GM12873 (cell line): ENCODE results near the gene PMEPA1.

Experiments used
- TF ChIP-seq, protein P1 (sequence below): IDR thresholded peaks from 2 replicates; pipeline ENCODE4 v1.5.1; 2012; ENCODE audit warnings: low read depth, mild to moderate bottlenecking, moderate library complexity, low read length, control low read depth; ENCODE audit not compliant: insufficient read depth; ENCODE audit errors: missing control alignments

Gene PMEPA1

GRCh38 chr20:57675773-57676172 is 34.0 kb downstream of the PMEPA1 start:
- TF ChIP-seq, protein P1, sequence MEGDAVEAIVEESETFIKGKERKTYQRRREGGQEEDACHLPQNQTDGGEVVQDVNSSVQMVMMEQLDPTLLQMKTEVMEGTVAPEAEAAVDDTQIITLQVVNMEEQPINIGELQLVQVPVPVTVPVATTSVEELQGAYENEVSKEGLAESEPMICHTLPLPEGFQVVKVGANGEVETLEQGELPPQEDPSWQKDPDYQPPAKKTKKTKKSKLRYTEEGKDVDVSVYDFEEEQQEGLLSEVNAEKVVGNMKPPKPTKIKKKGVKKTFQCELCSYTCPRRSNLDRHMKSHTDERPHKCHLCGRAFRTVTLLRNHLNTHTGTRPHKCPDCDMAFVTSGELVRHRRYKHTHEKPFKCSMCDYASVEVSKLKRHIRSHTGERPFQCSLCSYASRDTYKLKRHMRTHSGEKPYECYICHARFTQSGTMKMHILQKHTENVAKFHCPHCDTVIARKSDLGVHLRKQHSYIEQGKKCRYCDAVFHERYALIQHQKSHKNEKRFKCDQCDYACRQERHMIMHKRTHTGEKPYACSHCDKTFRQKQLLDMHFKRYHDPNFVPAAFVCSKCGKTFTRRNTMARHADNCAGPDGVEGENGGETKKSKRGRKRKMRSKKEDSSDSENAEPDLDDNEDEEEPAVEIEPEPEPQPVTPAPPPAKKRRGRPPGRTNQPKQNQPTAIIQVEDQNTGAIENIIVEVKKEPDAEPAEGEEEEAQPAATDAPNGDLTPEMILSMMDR: no peak

DNA sequence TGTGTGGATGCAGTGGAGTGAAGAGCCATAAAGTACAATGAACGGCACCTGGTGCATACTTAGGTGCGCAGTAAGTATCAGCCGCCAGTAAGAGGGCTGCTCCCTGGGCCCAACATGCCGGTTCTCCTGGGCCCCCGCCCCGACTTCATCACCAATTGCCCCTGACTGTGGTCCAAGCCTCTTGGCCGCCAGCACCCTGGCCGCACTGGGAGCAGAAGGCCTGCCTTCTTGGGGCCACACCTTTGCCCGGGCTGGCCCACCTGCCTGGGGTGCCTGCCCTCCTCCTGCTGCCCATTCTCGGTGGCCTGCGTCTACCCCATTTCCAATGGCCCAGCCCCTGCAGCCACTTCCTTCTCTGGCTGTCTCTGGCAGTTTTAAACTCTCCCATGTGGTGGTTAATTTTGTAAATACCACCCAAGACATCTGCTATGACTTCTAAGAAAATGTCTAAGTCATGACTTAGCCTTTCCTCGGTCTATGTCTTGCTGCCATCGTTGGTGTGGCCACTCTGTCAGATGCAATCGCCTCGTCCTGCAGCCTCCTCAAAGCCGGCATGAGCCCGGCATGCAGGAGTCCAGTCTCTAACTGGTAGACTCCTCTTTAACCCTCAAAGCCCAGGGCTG is 36.8 kb downstream of the PMEPA1 start:
- TF ChIP-seq, protein P1: no peak

- TF ChIP-seq, protein P1: no peak
Measured at GRCh38 chr20:57672164-57672563, 37.7 kb downstream of the PMEPA1 start.

GRCh38 chr20:57671662-57672061 is 38.2 kb downstream of the PMEPA1 start:
- TF ChIP-seq, protein P1: no peak

DNA sequence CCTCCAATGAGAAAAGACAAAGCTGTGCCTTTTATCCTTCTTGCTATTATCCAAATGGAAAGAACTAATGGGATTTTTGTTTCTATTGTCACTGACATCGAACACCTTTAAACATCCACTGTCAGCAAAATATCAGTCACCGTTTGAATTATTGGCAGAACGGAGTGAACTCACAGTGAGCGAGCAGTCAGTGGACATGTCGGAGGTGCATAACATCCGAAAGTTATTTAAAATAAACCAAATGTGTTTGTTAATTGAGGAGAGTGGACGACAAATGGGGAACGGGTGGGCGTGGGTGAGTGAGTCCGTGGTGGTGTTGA is 38.8 kb downstream of the PMEPA1 start:
- TF ChIP-seq, protein P1: no peak

DNA sequence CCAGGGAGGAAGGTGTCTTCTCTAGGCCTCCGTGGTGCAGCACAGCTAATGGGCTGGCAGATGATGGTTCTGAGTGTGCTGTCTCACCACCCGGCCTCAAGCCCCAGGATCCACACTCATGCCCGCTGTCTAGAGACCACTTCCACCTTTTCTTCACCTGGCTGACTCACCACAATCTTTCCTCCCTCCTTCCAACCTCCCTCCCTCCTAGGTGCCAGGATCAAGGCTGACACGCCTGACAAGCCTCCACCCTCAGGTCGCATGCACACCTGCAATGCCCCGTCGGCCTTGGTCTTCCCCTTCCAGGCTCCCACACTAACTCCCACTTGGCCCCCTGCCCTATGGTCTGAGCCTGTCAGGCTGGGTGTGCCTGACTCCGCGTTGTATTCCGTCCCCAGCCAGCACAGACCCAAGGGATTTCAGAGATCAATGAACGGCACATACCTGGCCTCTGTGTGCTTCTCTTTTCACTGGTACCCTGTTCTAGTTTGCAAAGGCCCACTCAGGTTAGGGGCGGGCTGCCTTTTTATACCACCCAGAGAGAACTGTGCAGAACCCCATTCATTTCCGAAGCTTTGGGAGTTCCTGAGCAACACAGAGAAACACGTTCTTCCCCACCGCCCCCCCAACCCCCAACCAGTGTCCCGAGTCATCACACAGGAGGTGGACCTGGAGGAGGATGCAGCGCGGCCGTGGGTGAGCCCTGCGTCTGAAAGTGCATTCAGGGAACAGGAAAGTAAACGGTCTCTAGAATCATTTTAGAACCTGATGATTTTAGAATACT is 39.3 kb downstream of the PMEPA1 start:
- TF ChIP-seq, protein P1: no peak

GRCh38 chr20:57669632-57670031 is 40.2 kb downstream of the PMEPA1 start:
- TF ChIP-seq, protein P1: no peak
